Subcutaneous adipose tissue (tissue), 4 donors: Measurements from ENCODE around the gene ZNF428. TPM values are rescaled to one million over a fixed set of nuclear protein-coding genes. Genes with fewer than 3 reads are reported as not detected.

ENCODE experiments used
- total RNA-seq, 4 donors: library from RNA; depleted of rRNA; stranded (reverse); fragments of >200 nt; gene quantifications; one replicate each; pipeline ENCODE4 v1.1.0, GENCODE V29; 2016
- TF ChIP-seq, protein P1 (sequence below): fragments of 450-650 bp; IDR thresholded peaks from one replicate; pipeline ENCODE4 v1.5.1; 2016; ENCODE audit warnings: low read depth, mild to moderate bottlenecking, control low read depth, antibody characterized with exemption, moderate library complexity

The ZNF428 gene
- total RNA-seq, 4 donors from 2014 or later = 11.1 to 27.1 (median 21.4) TPM

- TF ChIP-seq, protein P1, sequence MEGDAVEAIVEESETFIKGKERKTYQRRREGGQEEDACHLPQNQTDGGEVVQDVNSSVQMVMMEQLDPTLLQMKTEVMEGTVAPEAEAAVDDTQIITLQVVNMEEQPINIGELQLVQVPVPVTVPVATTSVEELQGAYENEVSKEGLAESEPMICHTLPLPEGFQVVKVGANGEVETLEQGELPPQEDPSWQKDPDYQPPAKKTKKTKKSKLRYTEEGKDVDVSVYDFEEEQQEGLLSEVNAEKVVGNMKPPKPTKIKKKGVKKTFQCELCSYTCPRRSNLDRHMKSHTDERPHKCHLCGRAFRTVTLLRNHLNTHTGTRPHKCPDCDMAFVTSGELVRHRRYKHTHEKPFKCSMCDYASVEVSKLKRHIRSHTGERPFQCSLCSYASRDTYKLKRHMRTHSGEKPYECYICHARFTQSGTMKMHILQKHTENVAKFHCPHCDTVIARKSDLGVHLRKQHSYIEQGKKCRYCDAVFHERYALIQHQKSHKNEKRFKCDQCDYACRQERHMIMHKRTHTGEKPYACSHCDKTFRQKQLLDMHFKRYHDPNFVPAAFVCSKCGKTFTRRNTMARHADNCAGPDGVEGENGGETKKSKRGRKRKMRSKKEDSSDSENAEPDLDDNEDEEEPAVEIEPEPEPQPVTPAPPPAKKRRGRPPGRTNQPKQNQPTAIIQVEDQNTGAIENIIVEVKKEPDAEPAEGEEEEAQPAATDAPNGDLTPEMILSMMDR = no peak
Observed at GRCh38 chr19:43649514-43649913, 30.1 kb upstream of the ZNF428 start.

DNA sequence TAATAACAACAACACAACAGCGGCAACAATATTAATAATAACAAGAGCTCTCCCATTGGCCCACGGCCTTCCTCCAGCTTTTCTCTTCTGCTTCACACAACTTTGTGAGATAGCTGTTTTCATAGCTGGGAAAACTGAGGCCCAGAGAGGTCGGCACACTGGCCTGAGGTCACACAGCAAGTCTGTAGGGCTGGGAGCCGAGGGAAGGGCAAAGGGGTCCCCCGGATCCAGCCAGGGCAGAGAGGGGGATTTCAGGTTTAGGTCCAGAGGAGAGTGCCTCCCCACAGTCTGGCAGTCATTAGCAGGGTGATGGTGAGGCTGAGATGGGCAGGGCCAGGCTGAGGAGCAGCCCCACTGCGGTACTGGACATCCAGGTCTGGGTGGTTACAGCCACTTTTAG lies 29.2 kb upstream of the ZNF428 start:
- TF ChIP-seq, protein P1 = no peak

- TF ChIP-seq, protein P1 = no peak
Observed at GRCh38 chr19:43644181-43644580, 24.8 kb upstream of the ZNF428 start.

GRCh38 chr19:43643326-43643725 lies 23.9 kb upstream of the ZNF428 start:
- TF ChIP-seq, protein P1 = no peak

- TF ChIP-seq, protein P1 = no peak
Observed at GRCh38 chr19:43642531-43642930, 23.1 kb upstream of the ZNF428 start.

GRCh38 chr19:43641333-43641732 lies 21.9 kb upstream of the ZNF428 start:
- TF ChIP-seq, protein P1 = no peak

GRCh38 chr19:43640424-43640757 lies 21.0 kb upstream of the ZNF428 start:
- TF ChIP-seq, protein P1 = no peak
